Fibroblast of skin of left biceps (primary cell): ENCODE data around the gene NEURL1.

ENCODE experiments used
- DNase-seq, 2 experiments: peaks; one replicate each; pipeline ENCODE4 v3.0.0-alpha.2; 2013; ENCODE audit warnings: low read depth in 2 of 2

The NEURL1 gene

GRCh38 chr10:103564116-103564501 is 70.6 kb downstream of the NEURL1 start:
- DNase-seq: no peak

GRCh38 chr10:103564776-103565520 is 71.4 kb downstream of the NEURL1 start:
- DNase-seq: no peak

- DNase-seq: no peak
These were observed 73.0 kb downstream of the NEURL1 start for GRCh38 chr10:103566536-103566935.

- DNase-seq: no peak
These were observed 75.0 kb downstream of the NEURL1 start for GRCh38 chr10:103568505-103568904.

GRCh38 chr10:103569896-103570295 is 76.4 kb downstream of the NEURL1 start:
- DNase-seq: no peak

GRCh38 chr10:103570844-103571655 is 77.5 kb downstream of the NEURL1 start:
- DNase-seq: no peak

GRCh38 chr10:103571656-103571975 is 78.1 kb downstream of the NEURL1 start:
- DNase-seq: no peak

- DNase-seq: no peak
These were observed 79.1 kb downstream of the NEURL1 start for GRCh38 chr10:103572347-103573204.

GRCh38 chr10:103573205-103573487 is 79.6 kb downstream of the NEURL1 start:
- DNase-seq: no peak

GRCh38 chr10:103574097-103575061 is 80.9 kb downstream of the NEURL1 start:
- no peak for DNase-seq

GRCh38 chr10:103575416-103576075 is 82.0 kb downstream of the NEURL1 start:
- DNase-seq: no peak

GRCh38 chr10:103576076-103576471 is 82.6 kb downstream of the NEURL1 start:
- no peak for DNase-seq

- no peak for DNase-seq
These were observed 83.4 kb downstream of the NEURL1 start for GRCh38 chr10:103576862-103577261.

- DNase-seq: no peak
These were observed 85.4 kb downstream of the NEURL1 start for GRCh38 chr10:103578782-103579382.

GRCh38 chr10:103580011-103580410 is 86.5 kb downstream of the NEURL1 start:
- no peak for DNase-seq

- no peak for DNase-seq
These were observed 86.9 kb downstream of the NEURL1 start for GRCh38 chr10:103580430-103580829.

GRCh38 chr10:103581499-103581898 is 88.0 kb downstream of the NEURL1 start:
- DNase-seq: no peak

- no peak for DNase-seq
These were observed 89.0 kb downstream of the NEURL1 start for GRCh38 chr10:103582331-103583123.

- no peak for DNase-seq
These were observed 90.3 kb downstream of the NEURL1 start for GRCh38 chr10:103583871-103584215.
